OCI-LY3 (cell line): Measurements from ENCODE around the gene EFS.

Experiments used
- H2AFZ ChIP-seq: fragments of 200-600, 300-600 bp; shearing (Covaris generic); 2 replicates; pipeline ENCODE4 v1.6.0; 2014; ENCODE audit warnings: antibody characterized with exemption, low read depth, low read length
- H3K27ac ChIP-seq: fragments of 200-600, 300-600 bp; sonication (generic); 2 replicates; pipeline ENCODE4 v1.5.1; 2014; ENCODE audit warnings: mild to moderate bottlenecking, low read length, moderate library complexity, mixed read lengths
- H3K27me3 ChIP-seq: fragments of 200-600, 300-600 bp; sonication (generic); 2 replicates; pipeline ENCODE4 v1.6.1; 2014; ENCODE audit warnings: low read depth, low read length, mixed read lengths
- H3K36me3 ChIP-seq: fragments of 200-600, 300-600 bp; sonication (generic); replicated peaks from 2 replicates; pipeline ENCODE3; 2014; ENCODE audit warnings: low read depth, low read length, mixed read lengths
- H3K4me1 ChIP-seq: fragments of 300-600, 200-600 bp; sonication (generic); 2 replicates; pipeline ENCODE4 v1.6.1; 2014; ENCODE audit warnings: low read length, mixed read lengths
- H3K4me2 ChIP-seq: fragments of 200-600, 300-600 bp; sonication (generic); 2 replicates; pipeline ENCODE4 v1.6.1; 2014; ENCODE audit warnings: low read length, mixed read lengths
- H3K4me3 ChIP-seq: fragments of 300-600, 200-600 bp; sonication (generic); 2 replicates; pipeline ENCODE4 v1.5.1; 2014; ENCODE audit warnings: antibody characterized with exemption, mild to moderate bottlenecking, low read length, moderate library complexity
- H3K79me2 ChIP-seq: fragments of 300-600, 200-600 bp; shearing (Covaris generic); 2 replicates; pipeline ENCODE4 v1.6.1; 2014; ENCODE audit warnings: mild to moderate bottlenecking, low read length, mixed read lengths
- H3K9ac ChIP-seq: fragments of 300-600, 200-600 bp; shearing (Covaris generic); 2 replicates; pipeline ENCODE4 v1.6.0; 2014; ENCODE audit warnings: mild to moderate bottlenecking, low read length, moderate library complexity
- H3K9me3 ChIP-seq: fragments of 200-600, 300-600 bp; shearing (Covaris generic); 2 replicates; pipeline ENCODE4 v1.6.1; 2014; ENCODE audit warnings: low read length, mixed read lengths; ENCODE audit not compliant: insufficient read depth
- H4K20me1 ChIP-seq: fragments of 200-600, 300-600 bp; sonication (generic); 2 replicates; pipeline ENCODE4 v1.6.1; 2016; ENCODE audit warnings: low read length, mixed read lengths; ENCODE audit not compliant: insufficient read depth
- EZH2phosphoT487 ChIP-seq: fragments of 200-600 bp; shearing (Covaris generic); IDR thresholded peaks from 2 replicates; pipeline ENCODE4 v1.6.1; 2018; ENCODE audit warnings: antibody characterized with exemption, mixed run types, low read depth
- TF ChIP-seq, protein P1 (sequence below): fragments of 200-600, 300-600 bp; sonication (generic); IDR thresholded peaks from 2 replicates; pipeline ENCODE4 v1.5.1; 2014; ENCODE audit warnings: antibody characterized with exemption, low read length, low read depth

The EFS gene

DNA sequence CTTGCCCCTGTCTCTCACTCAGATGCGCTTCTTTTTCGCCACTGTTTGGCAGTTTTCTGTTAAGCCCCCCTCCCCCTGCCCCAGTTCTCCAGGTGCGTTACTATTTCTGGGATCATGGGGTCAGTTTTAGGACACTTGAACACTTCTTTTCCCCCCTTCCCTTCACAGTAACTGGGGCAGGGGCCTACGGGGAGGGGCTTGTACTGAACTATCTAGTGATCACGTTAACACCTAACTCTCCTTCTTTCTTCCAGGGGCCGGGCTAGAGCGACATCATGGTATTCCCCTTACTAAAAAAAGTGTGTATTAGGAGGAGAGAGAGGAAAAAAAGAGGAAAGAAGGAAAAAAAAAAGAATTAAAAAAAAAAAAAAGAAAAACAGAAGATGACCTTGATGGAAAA lies 40.0 kb downstream of the EFS start:
- Histone ChIP-seq H3K4me1 (peaks cover 15% of the 10 kb centered on the region), H3K36me3 (peaks cover 28% of the 10 kb centered on the region), H3K9me3 (no peaks in the 10 kb centered on the region), H2AFZ (no peak overlapping the region), H3K4me2 (no peak overlapping the region), H3K4me3 (no peak overlapping the region), H4K20me1 (peaks cover 9% of the 10 kb centered on the region; the same call in 1 of the 2 replicates), H3K9ac (no peak overlapping the region), H3K27me3 (no peaks in the 10 kb centered on the region), H3K27ac (no peak overlapping the region), H3K79me2 (peaks cover 34% of the 10 kb centered on the region)
- TF ChIP-seq, protein P1, sequence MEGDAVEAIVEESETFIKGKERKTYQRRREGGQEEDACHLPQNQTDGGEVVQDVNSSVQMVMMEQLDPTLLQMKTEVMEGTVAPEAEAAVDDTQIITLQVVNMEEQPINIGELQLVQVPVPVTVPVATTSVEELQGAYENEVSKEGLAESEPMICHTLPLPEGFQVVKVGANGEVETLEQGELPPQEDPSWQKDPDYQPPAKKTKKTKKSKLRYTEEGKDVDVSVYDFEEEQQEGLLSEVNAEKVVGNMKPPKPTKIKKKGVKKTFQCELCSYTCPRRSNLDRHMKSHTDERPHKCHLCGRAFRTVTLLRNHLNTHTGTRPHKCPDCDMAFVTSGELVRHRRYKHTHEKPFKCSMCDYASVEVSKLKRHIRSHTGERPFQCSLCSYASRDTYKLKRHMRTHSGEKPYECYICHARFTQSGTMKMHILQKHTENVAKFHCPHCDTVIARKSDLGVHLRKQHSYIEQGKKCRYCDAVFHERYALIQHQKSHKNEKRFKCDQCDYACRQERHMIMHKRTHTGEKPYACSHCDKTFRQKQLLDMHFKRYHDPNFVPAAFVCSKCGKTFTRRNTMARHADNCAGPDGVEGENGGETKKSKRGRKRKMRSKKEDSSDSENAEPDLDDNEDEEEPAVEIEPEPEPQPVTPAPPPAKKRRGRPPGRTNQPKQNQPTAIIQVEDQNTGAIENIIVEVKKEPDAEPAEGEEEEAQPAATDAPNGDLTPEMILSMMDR, result no peak
- no peak for TF ChIP-seq EZH2phosphoT487

DNA sequence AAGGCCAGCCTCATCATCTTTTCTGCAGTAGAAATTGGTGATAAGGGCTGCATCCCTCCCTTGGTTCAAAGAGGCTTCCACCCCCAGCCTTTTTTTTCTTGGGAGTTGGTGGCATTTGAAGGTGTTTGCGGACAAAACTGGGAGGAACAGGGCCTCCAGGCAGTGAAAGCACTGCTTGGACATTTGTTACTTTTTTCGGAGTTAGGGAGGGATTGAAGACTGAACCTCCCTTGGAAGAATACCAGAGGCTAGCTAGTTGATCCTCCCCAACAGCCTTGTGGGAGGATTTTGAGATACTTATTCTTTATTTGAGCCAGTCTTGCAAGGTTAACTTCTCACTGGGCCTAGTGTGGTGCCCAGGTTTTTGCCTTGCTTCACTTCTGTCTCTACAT lies 40.5 kb downstream of the EFS start:
- no peak overlapping the region for H3K27ac ChIP-seq
- H3K79me2 ChIP-seq, result peaks cover 35% of the 10 kb centered on the region
- no peak overlapping the region for H3K4me3 ChIP-seq
- TF ChIP-seq, protein P1, result no peak
- TF ChIP-seq EZH2phosphoT487, result no peak
- no peaks in the 10 kb centered on the region for H3K27me3 ChIP-seq
- no peaks in the 10 kb centered on the region for H3K9me3 ChIP-seq
- no peak overlapping the region for H3K4me2 ChIP-seq
- H3K36me3 ChIP-seq, result peaks cover 28% of the 10 kb centered on the region
- H3K4me1 ChIP-seq, result peaks cover 19% of the 10 kb centered on the region
- no peak overlapping the region for H2AFZ ChIP-seq
- peaks cover 9% of the 10 kb centered on the region; the same call in 1 of the 2 replicates for H4K20me1 ChIP-seq
- H3K9ac ChIP-seq, result no peak overlapping the region

DNA sequence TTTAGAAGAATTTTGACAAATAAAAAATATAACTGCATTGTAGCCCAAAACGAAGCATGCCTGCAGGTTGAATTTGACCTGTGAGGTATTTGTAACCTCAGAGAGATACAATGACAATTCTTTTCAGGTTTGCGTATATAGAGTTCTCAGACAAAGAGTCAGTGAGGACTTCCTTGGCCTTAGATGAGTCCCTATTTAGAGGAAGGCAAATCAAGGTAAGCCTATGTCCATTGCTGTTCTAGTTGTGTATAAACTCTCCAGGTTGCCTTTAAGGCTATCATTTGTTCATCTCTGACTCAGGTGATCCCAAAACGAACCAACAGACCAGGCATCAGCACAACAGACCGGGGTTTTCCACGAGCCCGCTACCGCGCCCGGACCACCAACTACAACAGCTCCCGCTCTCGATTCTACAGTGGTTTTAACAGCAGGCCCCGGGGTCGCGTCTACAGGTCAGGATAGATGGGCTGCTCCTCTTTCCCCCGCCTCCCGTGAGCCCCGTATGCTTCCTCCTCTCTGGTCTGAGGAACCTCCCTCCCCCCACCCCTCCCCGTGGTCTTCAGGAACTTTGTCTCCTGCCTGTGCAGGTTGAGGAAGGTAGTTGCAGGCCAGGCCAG lies 41.0 kb downstream of the EFS start:
- Histone ChIP-seq H3K27ac (no peak overlapping the region), H3K79me2 (peaks cover 35% of the 10 kb centered on the region), H3K9me3 (no peaks in the 10 kb centered on the region), H4K20me1 (peaks cover 9% of the 10 kb centered on the region; the same call in 1 of the 2 replicates), H3K27me3 (no peaks in the 10 kb centered on the region), H3K4me3 (no peak overlapping the region), H3K4me1 (peaks cover 19% of the 10 kb centered on the region), H2AFZ (no peak overlapping the region), H3K36me3 (peaks cover 28% of the 10 kb centered on the region), H3K9ac (no peak overlapping the region), H3K4me2 (no peak overlapping the region)
- no peak for TF ChIP-seq EZH2phosphoT487
- TF ChIP-seq, protein P1, result no peak

DNA sequence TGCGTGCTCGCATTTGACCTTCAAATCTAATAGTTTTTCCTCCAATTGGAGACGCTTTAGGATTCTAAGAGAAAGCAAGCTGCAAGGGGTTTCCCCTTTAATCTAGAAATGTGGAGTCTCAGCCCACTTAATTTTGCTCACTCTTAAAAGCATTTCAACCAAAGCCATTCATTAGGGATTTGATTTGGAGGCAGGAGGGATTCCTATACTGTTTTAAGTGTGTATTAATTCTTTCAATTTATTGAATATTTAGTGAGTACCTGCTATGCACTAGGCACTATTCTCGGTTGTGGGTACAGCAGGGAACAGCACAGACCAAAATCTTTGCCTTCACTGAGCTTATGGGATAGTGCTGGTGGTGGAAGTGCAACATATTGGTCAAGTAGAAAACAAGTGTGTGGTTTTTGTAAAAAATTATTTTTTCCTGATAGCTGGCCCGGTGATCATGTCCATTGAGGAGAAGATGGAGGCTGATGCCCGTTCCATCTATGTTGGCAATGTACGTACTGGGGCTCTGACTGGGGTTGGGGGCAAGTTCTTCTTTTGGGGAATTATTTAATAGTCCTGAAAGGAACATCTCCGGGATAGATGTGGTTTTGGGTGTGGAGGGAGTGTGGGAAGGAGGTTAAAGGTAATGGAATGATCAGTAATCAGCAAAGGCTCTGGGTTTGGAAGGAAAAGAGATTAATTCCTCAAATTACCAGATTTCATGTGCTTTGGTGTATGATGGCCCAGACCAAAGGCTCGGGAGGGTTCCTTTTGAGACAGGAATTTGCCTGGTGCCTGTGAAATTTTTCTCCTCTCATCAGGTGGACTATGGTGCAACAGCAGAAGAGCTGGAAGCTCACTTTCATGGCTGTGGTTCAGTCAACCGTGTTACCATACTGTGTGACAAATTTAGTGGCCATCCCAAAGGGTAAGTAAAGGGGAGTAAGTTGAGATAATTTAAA lies 42.1 kb downstream of the EFS start:
- H3K27ac ChIP-seq, result peak overlapping the region; percentile 60
- H3K27me3 ChIP-seq, result no peaks in the 10 kb centered on the region
- H2AFZ ChIP-seq, result no peak overlapping the region
- H3K79me2 ChIP-seq, result peaks cover 35% of the 10 kb centered on the region
- no peaks in the 10 kb centered on the region for H3K9me3 ChIP-seq
- H3K4me3 ChIP-seq, result peak overlapping the region; percentile 98
- H3K36me3 ChIP-seq, result peaks cover 28% of the 10 kb centered on the region
- H3K4me2 ChIP-seq, result peak overlapping the region; percentile 79
- H4K20me1 ChIP-seq, result peaks cover 9% of the 10 kb centered on the region; the same call in 1 of the 2 replicates
- peaks cover 19% of the 10 kb centered on the region for H3K4me1 ChIP-seq
- H3K9ac ChIP-seq, result peak overlapping the region; percentile 97
- TF ChIP-seq EZH2phosphoT487, result no peak
- TF ChIP-seq, protein P1, result no peak
